ENCODE data around the gene MPPE1.

- TF ChIP-seq CTCF (IDR thresholded peaks at IDR 0.05 in 2 of 3, conservative IDR thresholded peaks at IDR 0.05 in 1 of 3; ENCODE audit: control insufficient read depth in 2 of 3, extremely low read depth in 1 of 3, insufficient read depth in 1 of 3, low read depth in 3 of 3, low read length in 3 of 3) (no peak), MAX (IDR thresholded peaks at IDR 0.05; ENCODE audit: low read depth, low read length) (no peak), RB1 (IDR thresholded peaks at IDR 0.05; ENCODE audit: borderline replicate concordance) (no peak), POLR2A (IDR thresholded peaks at IDR 0.05; ENCODE audit: low read depth, low read length) (no peak)
Observed at GRCh38 chr18:11946756-11947155, 38.6 kb upstream of the MPPE1 start.

Measured in GM12878 (cell line).